Measurements from ENCODE around the gene CKS1B. TPM values are rescaled to one million over a fixed set of nuclear protein-coding genes. Genes with fewer than 3 reads are reported as not detected.

The CKS1B gene
- total and polyA plus RNA-seq, 7 donors, result 10.2 to 104 (median 35.7) TPM

GRCh38 chr1:154945160-154945961 lies 29.1 kb upstream of the CKS1B start:
- 84 to 88% methylated on average over 15 of the region's 15 CpGs for WGBS, 2 donors
- no peaks in the 10 kb centered on the region for H3K27me3 ChIP-seq
- peaks cover 0 to 17% (median 6%) of the 10 kb centered on the region in 4 donors for H3K4me1 ChIP-seq
- no peak for TF ChIP-seq POLR2AphosphoS5 (IDR thresholded peaks at IDR 0.05)
- no peak for TF ChIP-seq EP300 (IDR thresholded peaks at IDR 0.05)
- peaks cover 0 to 57% (median 25%) of the 10 kb centered on the region in 4 donors for H3K36me3 ChIP-seq
- intact Hi-C loops (cut with DNase I), result no loop called here
- H3K9me3 ChIP-seq, result no peaks in the 10 kb centered on the region
- H3K27ac ChIP-seq, result peak overlapping the region in 1 of 4 donors; percentile 51
- DNase-seq, result no peak
- H3K4me3 ChIP-seq, result no peak overlapping the region

- TF ChIP-seq CTCF (IDR thresholded peaks at IDR 0.05) (no peak), POLR2AphosphoS5 (IDR thresholded peaks at IDR 0.05) (no peak), POLR2A (IDR thresholded peaks at IDR 0.05) (no peak), EP300 (IDR thresholded peaks at IDR 0.05) (no peak)
- Histone ChIP-seq H3K4me3 (no peak overlapping the region), H3K27me3 (no peaks in the 10 kb centered on the region), H3K9me3 (no peaks in the 10 kb centered on the region), H3K36me3 (peaks cover 7 to 65% (median 34%) of the 10 kb centered on the region in 4 donors), H3K27ac (no peak overlapping the region), H3K4me1 (peaks cover 0 to 17% (median 6%) of the 10 kb centered on the region in 4 donors)
- intact Hi-C loops (cut with DNase I), result no loop called here
- no peak for DNase-seq
- 85 to 87% methylated on average over 17 of the region's 17 CpGs for WGBS, 2 donors
Measured at GRCh38 chr1:154945962-154946850, 28.3 kb upstream of the CKS1B start.

GRCh38 chr1:154948079-154948478 lies 26.4 kb upstream of the CKS1B start:
- Histone ChIP-seq H3K4me1 (peaks cover 0 to 28% (median 16%) of the 10 kb centered on the region in 4 donors), H3K27ac (no peak overlapping the region), H3K4me3 (no peak overlapping the region), H3K27me3 (no peaks in the 10 kb centered on the region), H3K9me3 (no peaks in the 10 kb centered on the region), H3K36me3 (peaks cover 8 to 71% (median 38%) of the 10 kb centered on the region in 4 donors)
- WGBS, 2 donors, result 96 to 97% methylated on average over 11 of the region's 11 CpGs
- intact Hi-C loops (cut with DNase I), result no loop called here
- TF ChIP-seq POLR2AphosphoS5 (IDR thresholded peaks at IDR 0.05) (no peak), CTCF (IDR thresholded peaks at IDR 0.05) (no peak), EP300 (IDR thresholded peaks at IDR 0.05) (no peak), POLR2A (IDR thresholded peaks at IDR 0.05) (no peak)
- no peak for DNase-seq

GRCh38 chr1:154951901-154952657 lies 22.4 kb upstream of the CKS1B start:
- Histone ChIP-seq H3K36me3 (peaks cover 8 to 43% (median 25%) of the 10 kb centered on the region in 4 donors), H3K9me3 (no peaks in the 10 kb centered on the region), H3K27me3 (no peaks in the 10 kb centered on the region), H3K4me1 (peaks cover 0 to 51% (median 47%) of the 10 kb centered on the region in 4 donors), H3K27ac (peak overlapping the region in 1 of 4 donors; percentile 14), H3K4me3 (no peak overlapping the region)
- DNase-seq, result no peak
- TF ChIP-seq POLR2AphosphoS5 (IDR thresholded peaks at IDR 0.05), result no peak
- no peak for TF ChIP-seq POLR2A (IDR thresholded peaks at IDR 0.05)
- TF ChIP-seq EP300 (IDR thresholded peaks at IDR 0.05), result no peak
- TF ChIP-seq CTCF (IDR thresholded peaks at IDR 0.05), result no peak
- WGBS, 2 donors, result 49 to 77% methylated on average over 15 of the region's 15 CpGs
- intact Hi-C loops (cut with DNase I), result no loop called here

Data from sigmoid colon (tissue), 7 donors.